MCF 10A (cell line): ENCODE measurements around the gene SMOC2. TPM values are rescaled to one million over a fixed set of nuclear protein-coding genes. Genes with fewer than 3 reads are reported as not detected.

Source experiments
- BruUV-seq: library from RNA; stranded (reverse); fragments of 400-500 nt; replicated peaks from 2 replicates; lab custom pipeline; 2021; lab: Mats Ljungman, UMichigan
- CTCF ChIA-PET: fragments of 300-600 bp; sonication (Branson Sonifier 250); formaldehyde crosslinking; extraction: SDS; loops from one replicate; lab custom pipeline; 2021; ENCODE audit warnings: antibody characterized with exemption, inconsistent platforms; lab: Yijun Ruan, JAX
- POLR2A ChIA-PET: fragments of 300-600, 350-650 bp; sonication (Branson Sonifier 250); formaldehyde crosslinking; extraction: SDS; loops from one replicate; lab custom pipeline; 2020; ENCODE audit warnings: antibody characterized with exemption, inconsistent platforms; lab: Yijun Ruan, JAX
- DNase-seq: peaks from one replicate; pipeline ENCODE4 v3.0.0-alpha.2; 2018; ENCODE audit not compliant: unreplicated experiment
- H3K27ac Mint-ChIP-seq: one replicate; pipeline ENCODE4 v1.8.0; 2022; ENCODE audit warnings: mild to moderate bottlenecking, low read depth, mixed read lengths; ENCODE audit not compliant: unreplicated experiment
- H3K27me3 Mint-ChIP-seq: one replicate; pipeline ENCODE4 v1.8.0; 2022; ENCODE audit warnings: mixed read lengths; ENCODE audit not compliant: insufficient read depth, unreplicated experiment
- H3K36me3 Mint-ChIP-seq: one replicate; pipeline ENCODE4 v1.8.0; 2022; ENCODE audit warnings: mild to moderate bottlenecking, moderate library complexity, mixed read lengths; ENCODE audit not compliant: insufficient read depth, unreplicated experiment
- H3K4me1 Mint-ChIP-seq: one replicate; pipeline ENCODE4 v1.8.0; 2022; ENCODE audit warnings: mixed read lengths; ENCODE audit not compliant: insufficient read depth, unreplicated experiment
- H3K4me3 Mint-ChIP-seq: one replicate; pipeline ENCODE4 v1.8.0; 2022; ENCODE audit warnings: mild to moderate bottlenecking, moderate library complexity, mixed read lengths; ENCODE audit not compliant: unreplicated experiment
- H3K9me3 Mint-ChIP-seq: one replicate; pipeline ENCODE4 v1.8.0; 2022; ENCODE audit warnings: mixed read lengths; ENCODE audit not compliant: unreplicated experiment
- intact Hi-C: fragments of 100-400 bp; cut with micrococcal nuclease; formaldehyde crosslinking; loops from 2 replicates; pipeline ENCODE4 v1.14.1; 2022
- total RNA-seq: library from RNA; stranded (reverse); gene quantifications from 2 replicates; pipeline ENCODE4 v1.2.3, GENCODE V29; 2022
- TF ChIP-seq, protein P1 (sequence below): fragments of 200-600 bp; IDR thresholded peaks from one replicate; pipeline ENCODE4 v1.8.0; 2022; ENCODE audit warnings: antibody characterized with exemption, mild to moderate bottlenecking; ENCODE audit not compliant: unreplicated experiment

Gene SMOC2
- total RNA-seq, 1 experiment from 2014 or later, result not detected

DNA sequence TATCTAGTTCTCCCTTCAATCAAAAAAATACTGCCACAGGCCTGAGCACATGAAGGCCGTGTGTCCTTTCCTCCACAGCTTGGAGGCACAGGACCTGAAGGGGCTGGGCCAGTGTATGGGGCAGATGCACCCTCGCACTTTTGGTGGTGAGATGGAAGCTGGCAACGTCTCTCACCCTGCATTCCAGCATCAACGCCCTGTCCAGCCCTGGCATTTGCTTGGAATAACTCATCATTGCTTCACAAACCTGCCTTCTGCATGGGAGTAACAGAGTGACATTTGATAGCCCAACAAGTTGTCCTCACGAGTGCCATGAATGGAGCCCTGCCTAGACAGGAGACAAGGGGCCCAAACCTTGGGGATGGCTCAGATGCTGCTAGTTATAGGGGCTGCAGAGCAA is 257.9 kb downstream of the SMOC2 start:
- no peaks in the 10 kb centered on the region for H3K36me3 Mint-ChIP-seq
- intact Hi-C loops, result no loop called here
- H3K9me3 Mint-ChIP-seq, result peaks cover 3% of the 10 kb centered on the region
- no peak for DNase-seq
- TF ChIP-seq, protein P1, sequence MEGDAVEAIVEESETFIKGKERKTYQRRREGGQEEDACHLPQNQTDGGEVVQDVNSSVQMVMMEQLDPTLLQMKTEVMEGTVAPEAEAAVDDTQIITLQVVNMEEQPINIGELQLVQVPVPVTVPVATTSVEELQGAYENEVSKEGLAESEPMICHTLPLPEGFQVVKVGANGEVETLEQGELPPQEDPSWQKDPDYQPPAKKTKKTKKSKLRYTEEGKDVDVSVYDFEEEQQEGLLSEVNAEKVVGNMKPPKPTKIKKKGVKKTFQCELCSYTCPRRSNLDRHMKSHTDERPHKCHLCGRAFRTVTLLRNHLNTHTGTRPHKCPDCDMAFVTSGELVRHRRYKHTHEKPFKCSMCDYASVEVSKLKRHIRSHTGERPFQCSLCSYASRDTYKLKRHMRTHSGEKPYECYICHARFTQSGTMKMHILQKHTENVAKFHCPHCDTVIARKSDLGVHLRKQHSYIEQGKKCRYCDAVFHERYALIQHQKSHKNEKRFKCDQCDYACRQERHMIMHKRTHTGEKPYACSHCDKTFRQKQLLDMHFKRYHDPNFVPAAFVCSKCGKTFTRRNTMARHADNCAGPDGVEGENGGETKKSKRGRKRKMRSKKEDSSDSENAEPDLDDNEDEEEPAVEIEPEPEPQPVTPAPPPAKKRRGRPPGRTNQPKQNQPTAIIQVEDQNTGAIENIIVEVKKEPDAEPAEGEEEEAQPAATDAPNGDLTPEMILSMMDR, result no peak
- CTCF ChIA-PET, result interaction anchor here (1.5 kb wide), 1 partner anchor 14 kb away, joined by 5 read pairs; no protein-coding TSS in a partner anchor
- no TSS peak for BruUV-seq
- H3K27ac Mint-ChIP-seq, result no peak overlapping the region
- no peak overlapping the region for H3K4me3 Mint-ChIP-seq
- POLR2A ChIA-PET, result no interaction called here
- peaks cover 15% of the 10 kb centered on the region for H3K4me1 Mint-ChIP-seq
- H3K27me3 Mint-ChIP-seq, result peaks cover 23% of the 10 kb centered on the region

DNA sequence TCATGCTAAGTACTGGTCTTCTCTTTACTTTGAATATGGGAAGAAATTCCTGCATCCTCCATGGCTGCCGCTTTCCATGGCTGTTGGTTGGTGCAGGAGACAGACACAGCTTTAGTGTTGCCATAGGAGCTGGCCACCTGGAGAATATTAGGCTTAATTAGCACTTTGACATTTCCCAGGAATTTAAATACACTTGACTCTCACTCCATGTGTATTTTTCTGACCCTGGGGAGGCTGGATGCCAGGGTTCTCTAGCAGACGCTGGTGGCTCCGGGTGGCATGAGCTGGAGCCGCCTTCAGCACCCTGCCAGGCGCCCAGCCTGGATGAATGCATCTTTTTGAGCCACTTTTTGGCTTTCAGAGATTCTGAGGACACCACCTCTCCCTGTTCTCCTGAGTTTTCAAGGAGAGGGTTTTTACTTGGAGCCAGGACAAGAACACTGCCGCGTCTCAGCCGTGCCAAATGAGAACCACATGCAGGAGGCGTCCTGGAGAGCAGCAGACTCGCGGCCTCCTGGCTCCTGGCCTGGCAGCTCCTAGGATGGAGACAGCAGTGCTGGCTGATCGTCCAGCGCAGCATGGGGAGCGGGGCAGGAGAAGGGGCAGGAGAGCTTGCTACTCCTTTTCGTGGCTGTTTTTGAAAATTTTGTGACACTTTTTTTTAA is 258.8 kb downstream of the SMOC2 start:
- ChIA-PET POLR2A (no interaction called here), CTCF (interaction anchor here (0.5 to 1.5 kb wide), 3 partner anchors 13 to 69 kb away, joined by 3 to 5 read pairs (median 3); no protein-coding TSS in a partner anchor)
- no peak overlapping the region for H3K4me3 Mint-ChIP-seq
- no peaks in the 10 kb centered on the region for H3K36me3 Mint-ChIP-seq
- DNase-seq, result no peak
- peaks cover 15% of the 10 kb centered on the region for H3K4me1 Mint-ChIP-seq
- no TSS peak for BruUV-seq
- H3K27me3 Mint-ChIP-seq, result peaks cover 23% of the 10 kb centered on the region
- no peak overlapping the region for H3K27ac Mint-ChIP-seq
- TF ChIP-seq, protein P1, result no peak
- no peaks in the 10 kb centered on the region for H3K9me3 Mint-ChIP-seq
- intact Hi-C loops, result no loop called here

DNA sequence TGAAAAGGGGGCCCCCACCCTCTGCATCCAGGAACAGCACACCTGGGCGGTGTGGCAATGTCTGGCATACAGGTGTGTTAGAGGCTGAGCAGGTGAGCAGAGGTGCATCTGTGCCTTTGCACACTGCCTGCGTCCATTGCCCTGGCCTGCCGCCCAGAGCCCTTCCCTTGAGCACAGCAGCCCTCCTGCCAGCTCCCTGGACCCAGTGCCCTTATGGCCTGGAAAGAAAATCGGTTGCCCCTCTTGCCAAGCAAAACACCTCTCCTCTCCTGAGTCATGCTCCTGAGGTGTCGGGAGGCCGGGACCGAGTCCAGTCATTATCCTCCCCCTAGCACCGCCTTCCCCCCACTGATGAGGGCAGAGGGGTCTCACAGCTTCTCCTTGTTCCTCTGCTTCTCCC is 259.9 kb downstream of the SMOC2 start:
- no peaks in the 10 kb centered on the region for H3K9me3 Mint-ChIP-seq

DNA sequence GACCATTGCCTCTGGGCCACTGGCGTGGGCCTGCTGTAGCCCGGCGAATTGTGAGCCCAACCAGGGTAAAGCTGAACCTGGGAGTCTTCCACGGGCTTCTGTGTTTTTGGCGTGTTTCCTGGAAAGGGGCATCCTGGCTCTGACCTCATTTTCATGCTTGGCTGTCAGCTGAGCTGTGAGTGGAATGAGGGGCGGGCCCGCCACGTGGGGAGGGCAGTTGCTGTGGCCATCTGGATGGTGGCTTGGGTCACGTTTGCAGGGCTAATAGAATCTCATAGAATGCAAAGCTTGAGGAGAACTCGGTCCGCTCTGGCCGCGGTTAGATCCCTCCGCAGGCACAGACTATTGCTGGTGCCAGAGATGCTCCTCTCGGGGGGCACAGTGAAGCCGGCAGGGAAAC is 263.0 kb downstream of the SMOC2 start:
- TF ChIP-seq, protein P1, result no peak
- no peaks in the 10 kb centered on the region for H3K9me3 Mint-ChIP-seq
- ChIA-PET CTCF (interaction anchor here (0.5 kb wide), 1 partner anchor 9 kb away, joined by 3 read pairs; no protein-coding TSS in a partner anchor), POLR2A (interaction anchor here (0.6 kb wide), 1 partner anchor 108 kb away, joined by 4 read pairs; no protein-coding TSS in a partner anchor)
- H3K27me3 Mint-ChIP-seq, result peaks cover 48% of the 10 kb centered on the region
- H3K36me3 Mint-ChIP-seq, result no peaks in the 10 kb centered on the region
- H3K27ac Mint-ChIP-seq, result no peak overlapping the region
- no TSS peak for BruUV-seq
- intact Hi-C loops, result no loop called here
- H3K4me1 Mint-ChIP-seq, result peaks cover 12% of the 10 kb centered on the region
- no peak for DNase-seq
- H3K4me3 Mint-ChIP-seq, result no peak overlapping the region

More for the DNA sequence above, 259.9 kb downstream of the SMOC2 start:
- Mint-ChIP-seq H3K4me1 (peaks cover 15% of the 10 kb centered on the region), H3K27me3 (peaks cover 23% of the 10 kb centered on the region), H3K4me3 (no peak overlapping the region), H3K36me3 (no peaks in the 10 kb centered on the region), H3K27ac (no peak overlapping the region)
- TF ChIP-seq, protein P1, result no peak
- BruUV-seq, result no TSS peak
- intact Hi-C loops, result no loop called here
- ChIA-PET POLR2A (no interaction called here), CTCF (interaction anchor here (0.6 to 1.3 kb wide), 2 partner anchors 9 to 92 kb away, joined by 3 to 4 read pairs; no protein-coding TSS in a partner anchor)
- DNase-seq, result peak; percentile 28
